Right cardiac atrium (tissue), 5 donors: Measurements from ENCODE around the gene TAS2R42. TPM values are rescaled to one million over a fixed set of nuclear protein-coding genes. Genes with fewer than 3 reads are reported as not detected.

Experiments
- ATAC-seq, 2 donors: fragments of 200-7000 bp; cut with Tn5 transposase; one replicate each; pipeline versions ENCODE4 v1.8.0 to v1.9.1; 2020; ENCODE audit warnings: moderate library complexity in 2 of 2, mild to moderate bottlenecking in 1 of 2
- DNase-seq, 3 donors: peaks; one replicate each; pipeline ENCODE4 v3.0.0-alpha.2; 2020
- H3K27ac ChIP-seq: one replicate; pipeline ENCODE4 v1.5.1; 2013; ENCODE audit warnings: mild to moderate bottlenecking, low read length, control low read depth, moderate library complexity
- H3K27me3 ChIP-seq: one replicate; pipeline ENCODE4 v1.6.1; 2013; ENCODE audit not compliant: control insufficient read depth, insufficient read depth
- H3K4me1 ChIP-seq: one replicate; pipeline ENCODE4 v1.6.1; 2013; ENCODE audit warnings: low read length; ENCODE audit not compliant: control insufficient read depth, insufficient read depth
- H3K4me3 ChIP-seq: one replicate; pipeline ENCODE4 v1.5.1; 2013; ENCODE audit warnings: low read length, control low read depth
- H3K9me3 ChIP-seq: one replicate; pipeline ENCODE4 v1.6.1; 2013; ENCODE audit warnings: low read length; ENCODE audit not compliant: control insufficient read depth
- WGBS: extraction: QIAGEN DNeasy Blood & Tissue Kit; methylation state at CpG from one replicate; pipeline ENCODE4 v1.1.7; 2013; 5-methylcytosine and 5-hydroxymethylcytosine counted together
- intact Hi-C, 4 donors: fragments of 100-400 bp; cut with DNase I; formaldehyde crosslinking; loops; one replicate each; pipeline versions ENCODE4 v1.11.0 to v1.14.0; 2022 to 2023
- polyA plus RNA-seq: library from polyadenylated mRNA; stranded (reverse); fragments of 200-250 nt; gene quantifications from one replicate; pipeline ENCODE4 v1.2.3, GENCODE V29; 2013
- total RNA-seq, 4 donors: library from RNA; stranded (reverse); fragmentation: NEBNext Ultra II Directional; extraction: Animal tissue kit (Norgen Biotek cat#: 25700); gene quantifications; one replicate each; pipeline ENCODE4 v1.2.1, GENCODE V29; 2021
- donor health status: healthy with polysubstance abuse.
- donor health status: DM: no; HTN: yes; CAD: no.
- donor health status: DM: no; HTN: no; CAD: no.
- donor health status: DM: no; HTN: yes; CAD: no; lungs with severe emphysema.
- donor health status: DM: yes; HTN: yes; CAD: no.

TAS2R42 gene
- total and polyA plus RNA-seq, 5 donors: not detected

DNA sequence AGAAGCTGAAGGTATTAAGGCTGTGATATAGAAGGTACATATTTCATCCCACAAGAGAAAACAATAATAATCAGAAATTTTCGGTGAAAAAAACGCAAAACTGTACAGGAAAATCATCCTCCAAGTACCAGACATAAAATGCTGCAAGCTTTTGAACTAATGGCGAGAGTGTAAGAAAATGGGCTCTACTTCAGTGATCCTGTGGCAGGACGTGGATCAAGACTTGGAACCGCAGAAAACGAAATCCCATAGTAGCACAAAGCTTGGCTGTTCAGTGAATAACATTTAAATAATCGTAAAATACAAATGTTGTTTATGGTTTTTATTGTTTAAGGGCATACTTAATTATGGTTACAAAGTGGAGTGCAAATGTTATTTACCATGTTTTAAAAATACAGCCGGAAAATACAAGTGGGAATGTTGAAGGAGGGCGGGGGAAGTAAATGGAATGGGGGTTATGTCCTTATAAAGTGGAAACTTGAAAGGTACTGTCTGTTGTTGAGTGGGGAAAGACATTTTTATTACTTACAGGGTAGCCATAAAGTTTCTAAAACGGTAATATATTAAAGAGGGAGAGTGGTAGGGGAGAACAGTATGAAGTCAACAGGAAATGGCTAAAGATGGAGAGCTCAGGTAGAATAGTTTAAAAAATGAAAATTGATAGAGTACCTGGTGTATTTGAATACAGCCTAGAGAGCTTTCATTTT is 14.6 kb downstream of the TAS2R42 start:
- no peaks in the 10 kb centered on the region for H3K9me3 ChIP-seq
- H3K4me3 ChIP-seq: peak overlapping the region; percentile 68
- DNase-seq: no peak
- H3K4me1 ChIP-seq: no peaks in the 10 kb centered on the region
- 3% methylated on average over 10 of the region's 10 CpGs for WGBS
- H3K27me3 ChIP-seq: no peaks in the 10 kb centered on the region
- H3K27ac ChIP-seq: no peak overlapping the region
- intact Hi-C loops: no loop called here
- no peak for ATAC-seq

DNA sequence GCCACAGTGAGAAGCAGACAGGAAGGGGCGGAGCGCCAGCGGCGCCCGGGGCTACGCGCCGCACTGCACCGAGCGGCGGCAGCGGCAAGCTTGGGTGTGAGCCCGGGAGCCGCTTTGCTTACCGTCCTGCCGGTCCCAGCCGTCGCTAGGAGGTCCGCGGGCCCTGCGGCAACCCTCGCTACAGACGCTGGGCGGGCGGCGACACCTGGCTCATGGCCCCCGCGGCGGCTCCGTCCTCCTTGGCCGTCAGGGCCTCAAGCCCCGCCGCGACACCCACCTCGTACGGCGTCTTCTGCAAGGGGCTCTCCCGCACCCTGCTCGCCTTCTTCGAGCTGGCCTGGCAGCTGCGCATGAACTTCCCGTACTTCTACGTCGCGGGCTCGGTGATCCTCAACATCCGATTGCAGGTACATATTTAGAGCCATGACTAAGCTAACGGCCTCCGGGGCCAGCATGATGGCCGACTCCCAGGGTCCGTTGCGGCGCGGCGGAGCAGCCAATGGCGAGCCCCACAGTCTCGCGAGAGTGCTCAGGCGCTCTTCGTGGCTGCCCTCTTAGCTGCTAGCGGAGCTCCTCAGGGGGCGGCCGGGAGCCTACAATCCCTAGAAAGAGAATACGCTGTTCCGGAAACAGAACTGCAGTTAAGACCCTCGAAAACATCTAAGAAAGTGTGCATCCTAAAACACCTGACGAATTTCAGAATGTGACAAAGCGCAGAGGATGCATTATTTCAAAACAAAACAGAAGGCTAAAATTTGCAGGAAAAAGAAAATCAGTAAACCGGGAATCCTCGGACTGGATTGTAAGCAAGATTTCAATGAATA is 15.4 kb downstream of the TAS2R42 start, which contains the start of gene SMIM10L1:
TSS of gene SMIM10L1 (plus strand) at position 50 of the 824 bp plus-strand sequence. CDS start at position 213, 163 bp downstream.
- no peaks in the 10 kb centered on the region for H3K27me3 ChIP-seq
- under 1% methylated on average over 70 of the region's 70 CpGs for WGBS
- intact Hi-C loops: no loop called here
- H3K27ac ChIP-seq: peak within 1 kb of the TSS; percentile 98
- no peaks in the 10 kb centered on the region for H3K9me3 ChIP-seq
- H3K4me1 ChIP-seq: no peaks in the 10 kb centered on the region
- peak; percentile 94 to 97 (median 97) for DNase-seq
- ATAC-seq: peak; percentile 100
- peak within 1 kb of the TSS; percentile 68 for H3K4me3 ChIP-seq

DNA sequence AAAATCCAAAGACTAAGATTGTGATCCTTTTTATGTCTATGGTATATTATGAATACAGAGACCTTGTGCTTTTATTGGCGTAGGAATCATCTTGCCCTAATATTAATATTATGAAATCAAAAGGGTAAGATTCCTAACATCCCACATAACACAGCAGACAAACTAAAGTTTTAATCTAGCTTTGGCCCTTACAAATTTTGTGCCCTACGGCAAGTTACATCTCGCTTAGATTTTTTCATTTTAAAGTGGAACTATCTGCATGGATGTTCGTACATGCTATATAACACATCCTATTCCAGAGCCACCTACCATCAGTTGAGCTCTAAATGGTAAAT is 16.0 kb downstream of the TAS2R42 start:
- peak overlapping the region; percentile 98 for H3K27ac ChIP-seq
- peak overlapping the region; percentile 68 for H3K4me3 ChIP-seq
- H3K9me3 ChIP-seq: no peaks in the 10 kb centered on the region
- 3% methylated on average over 4 of the region's 4 CpGs for WGBS
- DNase-seq: no peak
- no peak for ATAC-seq
- intact Hi-C loops: no loop called here
- H3K27me3 ChIP-seq: no peaks in the 10 kb centered on the region
- no peaks in the 10 kb centered on the region for H3K4me1 ChIP-seq

DNA sequence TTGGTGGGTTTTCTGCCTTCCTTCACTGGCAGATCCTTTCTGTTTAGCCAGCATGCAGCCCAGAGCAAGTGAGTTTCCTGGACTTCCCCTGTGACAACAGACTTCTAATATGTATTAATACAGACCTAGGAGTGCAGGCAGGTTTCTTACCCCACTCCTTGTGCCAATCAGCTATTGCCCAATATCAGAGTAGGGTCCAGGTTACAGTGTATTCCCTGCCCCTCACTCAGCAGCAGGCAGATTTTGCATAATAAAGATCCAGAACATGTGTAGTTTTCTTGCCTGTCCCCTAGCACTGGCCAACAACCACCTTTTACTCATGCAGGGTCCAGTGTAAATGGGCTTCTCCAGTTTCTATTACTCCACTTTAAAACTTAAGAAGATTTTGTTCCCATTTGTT is 20.4 kb downstream of the TAS2R42 start:
- H3K4me1 ChIP-seq: no peaks in the 10 kb centered on the region
- DNase-seq (no peak), ATAC-seq (no peak)
- no peak overlapping the region for H3K4me3 ChIP-seq
- H3K27ac ChIP-seq: no peak overlapping the region
- no peaks in the 10 kb centered on the region for H3K27me3 ChIP-seq
- intact Hi-C loops: no loop called here
- H3K9me3 ChIP-seq: no peaks in the 10 kb centered on the region

DNA sequence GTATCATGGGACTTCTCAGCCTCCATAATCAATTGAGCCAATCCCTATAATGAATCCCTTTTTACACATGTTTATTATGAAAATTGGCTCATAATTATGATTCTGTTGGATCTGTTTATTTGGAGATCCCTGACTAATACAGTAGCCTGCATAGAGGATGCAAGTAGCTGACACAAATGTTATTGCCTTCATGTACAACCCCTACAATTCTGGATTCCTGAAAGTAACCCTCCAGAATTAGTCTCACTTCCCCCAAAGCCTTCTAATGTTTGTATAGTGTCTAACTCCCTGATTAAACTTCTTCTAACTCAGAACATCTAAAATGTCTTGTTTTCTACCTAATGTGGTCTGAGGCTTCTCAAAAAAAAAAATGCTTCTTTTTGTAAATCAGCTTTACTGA is 22.4 kb downstream of the TAS2R42 start:
- no peak for DNase-seq
- intact Hi-C loops: no loop called here
- no peaks in the 10 kb centered on the region for H3K27me3 ChIP-seq
- H3K4me3 ChIP-seq: no peak overlapping the region
- no peaks in the 10 kb centered on the region for H3K9me3 ChIP-seq
- no peak for ATAC-seq
- H3K4me1 ChIP-seq: no peaks in the 10 kb centered on the region
- H3K27ac ChIP-seq: no peak overlapping the region

DNA sequence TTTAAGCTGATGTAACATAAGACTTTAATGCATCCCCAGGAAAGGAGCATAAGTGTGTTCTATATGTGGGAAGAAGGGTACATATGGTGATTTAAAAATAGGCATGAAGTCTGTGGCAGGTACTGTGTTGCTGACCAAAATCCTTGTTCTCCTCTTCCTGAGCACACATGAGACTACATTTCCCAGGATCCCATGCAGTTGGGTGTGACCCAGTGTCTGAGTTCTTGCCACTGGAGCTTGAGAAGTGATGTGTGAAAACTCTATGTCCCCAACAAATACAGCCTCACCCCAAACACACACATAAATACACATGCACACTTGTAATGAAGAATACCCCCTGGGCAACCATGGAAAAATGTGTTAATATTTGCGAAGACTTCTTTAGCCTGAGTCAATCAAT is 24.2 kb downstream of the TAS2R42 start:
- Histone ChIP-seq H3K27me3 (no peaks in the 10 kb centered on the region), H3K4me1 (no peaks in the 10 kb centered on the region), H3K9me3 (no peaks in the 10 kb centered on the region), H3K4me3 (no peak overlapping the region), H3K27ac (no peak overlapping the region)
- ATAC-seq (peak in 1 of 2 donors; percentile 16), DNase-seq (no peak)
- WGBS: 97% methylated on average over 1 of the region's 1 CpG
- intact Hi-C loops: no loop called here

DNA sequence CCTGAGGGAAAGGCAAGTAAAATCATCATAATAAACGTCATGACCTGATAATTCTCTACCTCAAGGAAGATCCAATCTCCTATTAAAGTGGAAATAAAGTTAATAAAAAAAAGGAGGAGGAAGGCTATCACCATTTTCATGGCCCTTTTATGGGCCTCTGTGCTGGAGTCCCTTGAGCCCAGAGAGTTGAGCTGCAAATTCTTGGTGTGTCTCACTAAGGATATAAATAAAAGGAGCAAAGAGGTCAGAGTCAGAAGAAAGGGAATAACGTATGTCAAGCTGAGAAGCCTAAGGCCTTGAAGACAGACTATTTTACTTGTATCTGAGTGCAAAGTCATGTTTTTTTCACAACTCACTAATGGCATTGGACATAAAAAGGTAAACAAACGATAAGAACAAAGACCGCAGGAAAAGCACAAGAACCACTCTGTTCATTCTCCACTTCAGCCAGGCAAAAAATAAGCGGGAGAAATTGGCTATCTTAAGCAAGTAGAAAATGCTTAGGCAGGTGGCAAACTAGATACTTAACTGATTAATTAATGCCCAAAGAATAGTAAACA is 27.8 kb downstream of the TAS2R42 start:
- Histone ChIP-seq H3K4me1 (no peaks in the 10 kb centered on the region), H3K27ac (no peak overlapping the region), H3K27me3 (no peaks in the 10 kb centered on the region), H3K9me3 (no peaks in the 10 kb centered on the region), H3K4me3 (no peak overlapping the region)
- ATAC-seq (no peak), DNase-seq (no peak)
- 43% methylated on average over 5 of the region's 5 CpGs for WGBS
- intact Hi-C loops: no loop called here

DNA sequence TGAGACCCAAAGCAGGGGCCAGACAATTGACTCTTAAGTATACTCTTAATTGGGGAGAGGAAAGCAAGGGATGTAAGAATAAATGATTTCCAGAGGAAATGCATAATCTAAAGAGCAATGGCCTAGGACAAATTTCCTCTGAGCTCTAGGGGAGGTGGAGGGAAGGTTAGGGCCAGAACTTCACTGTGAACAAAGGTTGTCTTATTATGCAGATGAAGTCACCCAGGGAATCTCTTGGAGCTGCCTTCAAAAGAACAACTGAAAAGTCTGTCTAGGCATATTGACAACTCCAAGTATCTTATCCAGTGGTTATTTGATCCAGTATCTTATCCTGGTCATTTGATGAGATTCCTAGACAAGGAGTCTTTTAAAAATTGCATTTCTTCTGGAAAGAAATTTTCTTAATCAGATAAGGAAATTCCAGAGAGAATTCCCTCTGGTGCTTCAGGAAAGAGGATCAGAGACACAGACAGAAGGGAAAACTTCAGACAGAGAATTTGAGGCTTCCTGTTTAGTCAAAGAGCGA is 32.3 kb downstream of the TAS2R42 start:
- WGBS: 98% methylated on average over 1 of the region's 1 CpG
- DNase-seq: no peak

DNA sequence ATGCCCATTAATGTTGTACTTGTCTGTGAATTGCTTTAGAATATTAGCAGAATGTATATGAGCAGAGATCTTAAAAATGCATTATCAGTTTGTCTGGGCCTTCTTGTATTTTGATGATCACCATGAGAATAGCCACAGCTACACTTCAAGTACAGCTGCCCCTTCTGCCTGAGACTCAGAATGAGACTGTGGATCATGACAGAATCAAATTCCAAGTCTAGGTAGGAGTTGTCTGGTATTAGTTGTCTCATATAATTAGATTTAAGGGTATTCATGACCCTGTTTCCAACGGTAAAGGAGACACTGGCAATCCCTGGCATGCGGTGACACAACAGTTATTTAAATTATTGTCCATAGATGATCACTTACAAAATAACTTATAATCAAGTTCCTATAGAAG is 34.0 kb downstream of the TAS2R42 start:
- no peak for DNase-seq
- intact Hi-C loops: no loop called here
- Histone ChIP-seq H3K4me3 (no peak overlapping the region), H3K27me3 (no peaks in the 10 kb centered on the region), H3K27ac (no peak overlapping the region), H3K4me1 (no peaks in the 10 kb centered on the region), H3K9me3 (no peaks in the 10 kb centered on the region)
- no peak for ATAC-seq
- 87% methylated on average over 2 of the region's 2 CpGs for WGBS

More for the DNA sequence above, 32.3 kb downstream of the TAS2R42 start:
- H3K4me3 ChIP-seq: no peak overlapping the region
- H3K27me3 ChIP-seq: no peaks in the 10 kb centered on the region
- no peaks in the 10 kb centered on the region for H3K9me3 ChIP-seq
- intact Hi-C loops: no loop called here
- no peak overlapping the region for H3K27ac ChIP-seq
- ATAC-seq: no peak
- H3K4me1 ChIP-seq: no peaks in the 10 kb centered on the region

DNA sequence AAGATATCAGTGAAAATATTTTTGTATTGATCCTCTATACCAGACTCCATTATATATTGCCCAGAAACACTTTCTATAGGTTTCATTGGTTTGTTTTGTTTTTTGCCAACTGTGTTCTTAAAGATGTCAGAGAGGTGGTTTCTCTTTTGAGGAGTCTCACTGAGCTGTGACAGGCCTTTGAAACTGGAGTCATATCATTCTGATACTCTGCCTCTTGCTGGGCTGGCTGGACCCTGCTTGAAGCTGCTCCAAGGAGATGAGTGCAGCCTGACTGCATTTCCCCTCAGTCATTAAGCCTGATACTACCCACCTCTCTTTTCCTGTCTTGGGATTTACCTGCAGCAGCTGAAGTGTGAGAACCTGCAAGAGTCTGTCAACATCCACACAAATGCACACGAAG is 35.9 kb downstream of the TAS2R42 start:
- intact Hi-C loops: no loop called here
- no peak overlapping the region for H3K4me3 ChIP-seq
- H3K4me1 ChIP-seq: no peaks in the 10 kb centered on the region
- ATAC-seq: no peak
- no peaks in the 10 kb centered on the region for H3K27me3 ChIP-seq
- H3K9me3 ChIP-seq: no peaks in the 10 kb centered on the region
- no peak for DNase-seq
- 39% methylated on average over 1 of the region's 1 CpG for WGBS
- no peak overlapping the region for H3K27ac ChIP-seq

DNA sequence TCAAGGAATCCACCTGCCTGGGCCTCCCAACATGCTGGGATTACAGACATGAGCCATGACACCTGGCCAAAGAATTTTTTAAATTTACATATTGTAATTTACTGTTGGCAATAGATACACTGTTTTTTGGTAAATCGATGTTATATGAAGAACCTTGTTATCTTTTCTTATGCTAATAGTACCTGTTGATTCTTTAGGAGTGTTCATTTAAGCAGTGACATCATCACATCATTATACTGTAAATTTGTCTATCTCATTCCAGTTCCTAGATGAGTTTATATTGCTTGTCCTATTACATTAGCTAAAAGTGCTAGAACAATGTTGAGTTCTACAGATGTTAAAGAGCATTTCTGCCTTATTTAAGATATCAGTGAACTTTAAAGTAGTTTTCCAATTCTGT is 39.3 kb downstream of the TAS2R42 start:
- Histone ChIP-seq H3K27ac (no peak overlapping the region), H3K9me3 (no peaks in the 10 kb centered on the region), H3K4me1 (no peaks in the 10 kb centered on the region), H3K27me3 (no peaks in the 10 kb centered on the region), H3K4me3 (no peak overlapping the region)
- intact Hi-C loops: no loop called here
- DNase-seq (no peak), ATAC-seq (no peak)
- WGBS: 97% methylated on average over 1 of the region's 1 CpG
